Ishikawa (cell line): ENCODE measurements around the gene LTO1.

ENCODE experiments used
- EP300 ChIP-seq: IDR thresholded peaks from 2 replicates; pipeline ENCODE4 v1.6.1; 2012; ENCODE audit warnings: borderline replicate concordance
- NFIC ChIP-seq: IDR thresholded peaks from 2 replicates; pipeline ENCODE4 v1.6.1; 2012
- REST ChIP-seq: IDR thresholded peaks from 2 replicates; pipeline ENCODE4 v1.6.1; 2012; ENCODE audit warnings: low read depth, mild to moderate bottlenecking
- YY1 ChIP-seq: IDR thresholded peaks from 2 replicates; pipeline ENCODE4 v1.6.1; 2012; ENCODE audit warnings: low read depth

GRCh38 chr11:69662806-69663205 lies 12.3 kb downstream of the LTO1 start:
- no peak for TF ChIP-seq EP300
- TF ChIP-seq YY1: no peak
- no peak for TF ChIP-seq REST
- no peak for TF ChIP-seq NFIC
